Activated T-helper 1 cell treated with anti-CD3 and anti-CD28 coated beads, Interleukin-2, amount 50 U/mL, for 16 hours (primary cell): ENCODE data around the gene SAMD7.
A peak's percentile ranks its signal among the peaks of the same experiment; 100 is the strongest.

Experiments
- DNase-seq, 2 donors: peaks; one replicate each; pipeline ENCODE4 v3.0.0-alpha.2; 2020; ENCODE audit warnings: low read depth in 1 of 2, low spot score in 1 of 2

The SAMD7 gene, protein sequence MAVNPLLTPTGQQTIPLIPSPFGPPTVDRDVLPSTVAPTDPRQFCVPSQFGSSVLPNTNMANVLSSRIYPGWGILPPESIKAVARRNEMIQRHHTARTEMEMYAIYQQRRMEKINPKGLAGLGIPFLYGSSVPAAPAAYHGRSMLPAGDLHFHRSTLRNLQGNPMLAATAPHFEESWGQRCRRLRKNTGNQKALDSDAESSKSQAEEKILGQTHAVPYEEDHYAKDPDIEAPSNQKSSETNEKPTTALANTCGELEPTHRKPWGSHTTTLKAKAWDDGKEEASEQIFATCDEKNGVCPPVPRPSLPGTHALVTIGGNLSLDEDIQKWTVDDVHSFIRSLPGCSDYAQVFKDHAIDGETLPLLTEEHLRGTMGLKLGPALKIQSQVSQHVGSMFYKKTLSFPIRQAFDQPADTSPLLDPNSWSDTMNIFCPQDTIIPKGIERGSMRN

GRCh38 chr3:169911272-169911671, at the start of gene SAMD7:
Gene SAMD7 (plus strand): TSS chr3:169911572. CDS start chr3:169919499, 7,927 bp downstream.
- no peak for DNase-seq

- no peak for DNase-seq
Observed at GRCh38 chr3:169861871-169862270, 49.5 kb upstream of the SAMD7 start.

DNA sequence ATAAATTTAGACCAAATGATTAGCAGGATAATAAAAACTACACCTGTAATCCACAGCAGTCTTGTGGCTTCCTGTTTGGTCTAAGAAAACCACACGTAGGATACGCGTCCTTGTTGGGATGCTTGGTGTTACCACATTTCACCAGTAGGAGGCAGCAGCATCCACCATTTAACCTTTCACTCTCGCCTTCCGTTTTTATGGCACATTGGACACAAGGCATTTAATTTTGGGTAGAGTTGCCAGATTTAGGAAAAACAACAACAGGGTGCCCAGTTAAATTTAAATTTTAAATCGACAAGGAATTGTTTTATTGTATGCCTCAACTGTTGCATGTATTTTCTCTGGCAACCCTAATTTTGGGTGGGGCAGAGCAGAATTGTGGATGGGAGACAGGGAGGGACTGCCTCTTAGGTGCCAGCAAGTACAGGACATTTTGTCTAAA, 47.9 kb upstream of the SAMD7 start:
- peak; percentile 13 to 26 for DNase-seq

- no peak for DNase-seq
Observed at GRCh38 chr3:169864270-169864669, 47.1 kb upstream of the SAMD7 start.

- no peak for DNase-seq
Observed at GRCh38 chr3:169865176-169865767, 46.1 kb upstream of the SAMD7 start.

DNA sequence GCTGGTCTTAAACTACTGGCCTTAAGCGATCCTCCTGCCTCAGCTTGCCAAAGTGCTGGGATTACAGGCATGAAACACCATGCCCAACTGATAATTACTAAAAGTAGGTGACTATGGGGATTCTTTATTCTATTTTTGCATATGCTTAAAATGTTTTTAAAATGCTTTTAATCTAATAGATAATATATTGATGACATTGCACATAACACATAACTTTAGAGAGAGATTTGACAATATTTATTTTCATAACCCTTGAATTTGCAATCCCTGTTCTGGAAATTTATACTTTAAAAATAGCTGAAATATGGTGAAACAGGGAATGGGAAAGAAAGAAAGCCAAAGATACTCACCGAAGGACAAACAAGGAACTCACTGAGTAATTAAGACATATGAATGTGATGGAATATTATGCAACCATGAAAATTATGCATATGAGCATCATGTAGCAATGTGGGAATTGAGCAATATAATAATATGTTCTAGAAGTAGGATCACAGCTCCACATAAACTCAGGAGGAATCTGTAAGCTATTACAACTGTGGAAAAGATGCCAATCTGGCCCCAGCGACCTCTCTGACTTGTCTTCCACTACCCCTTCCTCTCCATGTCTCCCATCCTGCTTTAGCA, 43.7 kb upstream of the SAMD7 start:
- DNase-seq = no peak

DNA sequence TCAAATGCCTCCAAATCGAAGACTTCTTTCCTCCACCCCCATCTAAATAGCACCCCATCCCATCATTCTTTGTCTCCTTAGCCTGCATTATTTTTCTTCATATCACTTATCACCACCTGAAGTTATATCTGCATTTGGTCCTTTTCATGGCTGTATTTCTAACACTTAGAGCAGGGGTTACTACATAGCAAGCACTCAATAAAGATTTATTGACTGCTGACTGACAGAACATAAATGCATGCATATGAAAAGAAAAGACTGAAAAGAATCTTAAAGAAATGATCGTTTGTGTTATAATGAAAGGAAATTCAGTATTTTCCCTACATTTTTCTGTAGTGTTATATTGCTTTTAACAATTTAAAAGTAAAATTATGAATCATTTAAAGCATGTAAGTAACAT, 43.0 kb upstream of the SAMD7 start:
- no peak for DNase-seq

DNA sequence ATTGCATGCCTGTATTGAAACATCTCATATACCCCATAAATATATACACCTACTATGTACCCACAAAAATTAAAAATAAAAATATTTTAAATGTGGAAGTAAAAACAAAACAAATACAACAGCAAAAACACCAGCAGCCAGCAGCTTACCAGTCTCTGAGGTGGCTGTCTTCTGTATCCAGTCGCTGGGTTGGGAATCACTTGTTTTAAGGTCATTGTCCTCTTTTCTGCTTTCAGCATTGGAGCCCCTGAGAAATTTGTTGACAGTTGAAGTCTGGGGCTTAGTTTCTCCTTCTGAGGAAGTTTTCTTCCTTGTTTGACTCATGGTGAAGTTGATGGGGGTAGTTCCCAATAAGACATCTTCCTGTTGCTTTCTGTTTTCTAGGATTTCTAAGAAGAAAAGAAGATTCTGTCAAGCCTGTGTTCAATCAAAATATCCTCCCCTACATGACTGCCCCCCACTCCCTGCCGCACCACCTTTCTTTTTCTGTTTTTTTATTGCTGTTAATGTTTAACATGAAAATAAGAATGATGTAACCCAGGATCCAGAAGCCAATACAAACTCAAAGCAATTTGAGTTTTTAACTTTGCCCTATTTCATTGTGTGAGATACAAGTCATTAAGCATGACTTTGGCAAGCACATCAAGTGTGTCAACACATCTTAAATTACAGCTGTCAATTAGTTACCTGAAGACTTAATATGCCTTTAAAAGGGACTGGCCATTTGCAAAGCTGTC, 41.7 kb upstream of the SAMD7 start, which contains the start of gene LRRC31:
LRRC31 (minus strand) TSS at position 452 of the 737 bp plus-strand sequence; CDS start at position 324, 128 bp downstream.
- DNase-seq = no peak

- no peak for DNase-seq
Observed at GRCh38 chr3:169871129-169871886, 40.1 kb upstream of the SAMD7 start.

- DNase-seq = no peak
Observed at GRCh38 chr3:169879013-169879557, 32.3 kb upstream of the SAMD7 start.

DNA sequence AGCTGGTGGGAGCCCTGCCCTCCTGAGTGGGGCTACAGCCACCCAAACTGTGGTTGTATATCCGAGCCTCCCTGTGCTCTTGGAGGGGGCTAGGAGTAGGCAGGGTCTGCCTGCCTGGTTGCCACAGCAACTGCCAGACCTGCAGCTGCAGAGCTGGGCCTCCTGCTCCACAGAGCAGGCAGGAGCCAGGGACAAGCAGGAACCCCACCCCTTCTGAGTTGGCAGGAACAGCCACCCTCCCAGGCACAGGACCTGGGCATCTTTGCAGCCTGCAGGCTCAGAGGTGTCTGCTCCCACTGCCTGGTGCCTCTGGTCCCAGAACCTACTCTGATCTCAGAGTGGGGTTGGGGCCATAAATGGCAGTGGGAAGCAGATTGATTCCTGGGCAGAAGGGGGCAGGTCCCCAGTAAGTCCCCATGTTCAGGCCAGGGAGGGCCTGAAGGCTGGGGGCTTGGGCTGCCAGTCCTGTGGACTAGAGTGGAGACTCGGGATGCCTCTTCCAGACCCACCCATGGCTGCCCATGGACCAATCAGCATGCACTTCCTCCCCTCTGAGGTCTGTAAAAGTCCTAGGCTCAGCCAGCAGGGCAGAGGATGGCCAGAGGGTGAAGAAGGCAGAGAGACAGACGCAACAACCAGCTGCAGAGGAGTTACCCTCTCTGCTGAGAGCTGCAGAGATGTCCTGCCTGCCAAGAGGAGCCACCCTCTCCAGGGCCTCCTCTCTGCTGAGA, 31.4 kb upstream of the SAMD7 start:
- no peak for DNase-seq

GRCh38 chr3:169880576-169881250, 30.7 kb upstream of the SAMD7 start:
- no peak for DNase-seq

GRCh38 chr3:169886671-169887070, 24.7 kb upstream of the SAMD7 start:
- DNase-seq = no peak

DNA sequence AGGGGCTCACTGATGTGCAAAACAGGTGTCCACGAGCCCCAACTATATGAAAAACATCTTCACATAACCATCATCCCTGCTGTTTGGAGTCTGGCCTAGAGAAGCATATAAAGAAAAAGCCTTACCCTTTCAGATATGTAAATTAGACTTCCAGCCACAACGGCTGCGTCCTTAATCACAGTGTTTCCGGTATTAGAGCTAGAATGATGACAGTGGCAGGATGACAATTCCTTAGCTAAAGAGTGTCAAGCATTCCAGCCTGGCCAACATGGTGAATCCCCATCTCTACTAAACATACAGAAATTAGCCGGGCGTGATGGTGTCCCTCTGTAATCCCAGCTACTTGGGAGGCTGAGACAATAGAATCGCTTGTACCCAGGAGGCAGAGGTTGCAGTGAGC, 19.5 kb upstream of the SAMD7 start:
- DNase-seq = no peak

DNA sequence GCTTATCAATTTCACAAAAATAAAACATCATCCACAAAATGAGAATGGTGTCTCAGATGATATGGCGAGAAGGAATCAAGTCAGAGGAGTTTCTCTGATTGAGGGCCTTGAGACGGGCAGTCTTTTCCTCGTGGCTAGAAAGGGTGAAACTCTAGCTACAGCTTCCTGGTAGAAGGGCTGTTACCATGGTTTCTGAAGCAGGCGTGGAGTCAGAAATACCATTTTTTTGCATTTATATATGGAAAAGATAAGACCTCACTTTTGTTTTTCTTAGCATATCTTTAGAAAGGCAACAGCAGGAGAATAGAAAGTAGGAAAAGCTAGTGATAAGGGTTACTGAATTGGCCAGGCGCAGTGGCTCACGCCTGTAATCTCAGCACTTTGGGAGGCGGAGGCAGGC, 17.3 kb upstream of the SAMD7 start:
- no peak for DNase-seq

DNA sequence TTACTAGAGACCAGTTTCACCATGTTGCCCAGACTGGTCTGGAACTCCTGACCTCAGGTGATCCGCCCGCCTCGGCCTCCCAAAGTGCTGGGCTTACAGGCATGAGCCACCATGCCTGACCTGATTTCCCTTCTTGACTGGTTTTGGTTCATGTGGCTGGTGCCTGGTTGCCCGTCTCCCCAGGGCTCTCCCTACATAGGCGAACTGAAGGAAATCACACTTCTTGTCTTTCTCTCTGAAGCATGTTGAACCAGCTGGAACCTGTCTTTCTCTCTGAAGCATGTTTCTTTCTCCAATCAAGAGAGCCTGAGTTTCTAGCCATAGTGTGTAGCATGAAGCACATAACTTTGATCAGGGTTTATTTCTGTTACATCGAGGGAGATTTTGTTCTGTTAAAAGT, 16.3 kb upstream of the SAMD7 start:
- no peak for DNase-seq

- no peak for DNase-seq
Observed at GRCh38 chr3:169897284-169897683, 14.1 kb upstream of the SAMD7 start.

DNA sequence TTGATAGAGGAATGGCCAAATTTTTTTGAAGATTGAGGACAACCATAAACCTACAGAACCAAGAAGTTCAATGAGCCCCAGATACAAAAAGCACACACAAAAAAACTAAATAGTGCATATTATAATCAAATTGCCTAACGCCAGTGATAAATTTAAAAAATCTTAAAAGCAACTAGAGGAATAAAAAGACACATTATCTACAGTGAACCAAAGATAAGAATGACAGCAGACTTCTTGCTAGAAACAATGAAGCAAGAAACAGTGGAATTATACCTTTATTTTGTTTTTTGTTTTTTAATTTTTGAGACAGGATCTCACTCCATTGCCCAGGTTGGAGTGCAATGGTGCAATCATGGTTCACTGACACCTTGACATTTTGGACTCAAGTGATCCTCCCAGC, 9.9 kb upstream of the SAMD7 start:
- DNase-seq = no peak

DNA sequence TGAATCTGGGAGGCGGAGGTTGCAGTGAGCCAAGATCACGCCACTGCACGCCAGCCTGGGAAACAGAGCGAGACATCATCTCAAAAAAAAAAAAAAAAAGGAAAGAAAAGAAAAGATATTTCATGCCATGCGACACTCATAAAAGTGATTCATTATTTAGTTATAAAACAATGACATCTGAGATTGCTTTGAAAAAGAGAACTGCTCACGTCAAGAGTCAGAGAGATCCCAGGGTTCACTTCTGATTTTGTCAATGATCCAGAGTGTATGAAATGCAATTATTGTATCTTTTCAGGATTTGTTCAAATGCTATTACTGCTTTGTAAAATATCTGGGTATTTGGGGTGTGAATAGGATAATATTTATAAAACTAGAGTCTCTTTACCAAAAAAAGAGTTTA, 6.0 kb upstream of the SAMD7 start:
- DNase-seq = no peak
